Psoas muscle (tissue), 8 donors: Measurements from ENCODE around the gene KCNC4. TPM values are rescaled to one million over a fixed set of nuclear protein-coding genes. Genes with fewer than 3 reads are reported as not detected.

Experiments used
- ATAC-seq, 4 donors: fragments of 200-7000 bp; cut with Tn5 transposase; one replicate each; pipeline ENCODE4 v1.9.1; 2020; ENCODE audit warnings: moderate library complexity in 3 of 4, mild to moderate bottlenecking in 2 of 4
- DNase-seq, 2 donors: peaks; one replicate each; pipeline ENCODE4 v3.0.0-alpha.2; 2020
- H3K27ac ChIP-seq: fragments of 200-600 bp; one replicate; pipeline ENCODE4 v1.8.0; 2022
- H3K27me3 ChIP-seq, 3 donors: fragments of 200-600 bp in 1 of 3; one replicate each; pipeline versions ENCODE4 v1.6.1 to v1.8.0; 2013 to 2022; ENCODE audit warnings: low read length in 2 of 3, mild to moderate bottlenecking in 2 of 3, moderate library complexity in 1 of 3; ENCODE audit not compliant: insufficient read depth in 3 of 3
- H3K36me3 ChIP-seq, 2 donors: fragments of 200-600 bp in 1 of 2; one replicate each; pipeline versions ENCODE4 v1.6.1 to v1.8.0; 2013 to 2022; ENCODE audit warnings: low read depth in 1 of 2, mild to moderate bottlenecking in 1 of 2, moderate library complexity in 1 of 2; ENCODE audit not compliant: insufficient read depth in 1 of 2
- H3K4me1 ChIP-seq: fragments of 200-600 bp; one replicate; pipeline ENCODE4 v1.8.0; 2022
- H3K4me3 ChIP-seq: fragments of 200-600 bp; one replicate; pipeline ENCODE4 v1.8.0; 2022; ENCODE audit warnings: mild to moderate bottlenecking
- H3K9me3 ChIP-seq: fragments of 200-600 bp; one replicate; pipeline ENCODE4 v1.8.0; 2022
- WGBS, 3 donors: extraction: QIAGEN DNeasy Blood & Tissue Kit; methylation state at CpG; one replicate each; pipeline versions ENCODE4 v1.1.6 to v1.1.7; 2013; 5-methylcytosine and 5-hydroxymethylcytosine counted together
- intact Hi-C, 2 donors: fragments of 100-400 bp; cut with DNase I; formaldehyde crosslinking; loops; one replicate each; pipeline versions ENCODE4 v1.11.0 to v1.14.2; 2022
- polyA plus RNA-seq, 3 donors: library from polyadenylated mRNA; stranded (reverse); fragments of 200-250 nt; gene quantifications; one replicate each; pipeline ENCODE4 v1.2.3, GENCODE V29; 2013
- total RNA-seq, 4 donors: library from RNA; stranded (reverse); fragmentation: NEBNext Ultra II Directional in 2 of 4; extraction: Animal tissue kit (Norgen Biotek cat#: 25700) in 2 of 4; gene quantifications; one replicate each; pipeline versions ENCODE4 v1.2.1 to v1.2.4, GENCODE V29; 2021 to 2023
- TF ChIP-seq, protein P1 (sequence below): fragments of 200-600 bp; IDR thresholded peaks from one replicate; pipeline ENCODE4 v1.8.0; 2022; ENCODE audit warnings: antibody characterized with exemption
- donor health status: healthy with polysubstance abuse.
- donor health status: DM: no; HTN: no; CAD: no; lungs with moderate emphysema.
- donor health status: Bipolar disorder and iron deficiency.
- donor health status: healthy.
- donor health status: DM: yes; HTN: yes; CAD: no.
- donor health status: DM: no; HTN: no; CAD: no.
- donor health status: DM: no; HTN: no; CAD: no.
- donor health status: DM: yes; HTN: yes; CAD: no.

The KCNC4 gene
- total and polyA plus RNA-seq, 7 donors: 2.4 to 14.5 (median 5.9) TPM

DNA sequence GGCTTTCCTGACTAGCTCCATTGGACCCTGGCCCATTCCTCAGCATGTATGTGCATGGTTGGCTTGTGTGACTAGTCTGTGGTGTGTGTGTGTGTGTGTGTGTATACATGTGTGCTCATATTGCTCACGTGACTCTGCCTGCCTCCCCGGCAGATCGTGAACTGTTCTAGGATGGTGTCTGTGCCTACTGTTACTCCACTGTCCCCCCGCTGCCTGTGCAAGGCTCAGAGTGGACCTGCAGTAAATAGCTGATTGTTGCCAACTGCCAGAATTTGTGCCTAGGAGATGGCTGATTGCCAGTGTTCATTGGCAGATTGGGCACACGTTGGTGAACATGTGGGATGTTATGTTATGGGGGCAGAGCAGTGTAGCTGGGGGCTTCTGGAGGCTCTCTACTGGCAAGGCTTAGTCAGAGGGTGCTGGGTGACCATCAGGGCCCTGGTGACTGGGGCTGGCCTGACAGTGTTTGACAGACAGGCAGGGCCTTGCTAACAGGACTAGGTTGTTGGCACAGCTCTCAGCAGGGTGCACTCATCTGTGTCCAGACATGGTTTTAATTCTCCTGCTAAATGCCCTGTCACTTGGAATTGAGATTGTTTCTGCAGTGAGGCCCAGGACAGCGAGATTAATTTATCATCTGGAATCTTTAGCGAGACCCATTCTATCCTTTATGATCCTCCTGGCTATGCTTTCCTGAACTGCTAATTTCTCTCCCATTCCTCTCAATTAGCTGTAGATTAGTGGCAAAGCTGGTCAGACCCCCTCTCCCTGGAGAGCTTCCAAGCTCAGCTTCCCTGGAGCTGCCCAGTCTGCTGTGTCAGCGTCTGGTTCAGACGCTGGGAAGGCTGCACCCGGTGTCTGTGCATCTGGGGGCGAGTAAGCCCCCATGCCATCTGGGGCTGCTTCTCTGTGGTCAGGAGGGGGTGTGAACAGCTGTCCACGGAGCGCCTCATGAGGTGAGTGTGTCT is 39.1 kb upstream of the KCNC4 start:
- Histone ChIP-seq H3K4me3 (no peak overlapping the region), H3K27me3 (peaks cover 0 to 6% (median 5%) of the 10 kb centered on the region in 3 donors), H3K4me1 (no peaks in the 10 kb centered on the region), H3K9me3 (no peaks in the 10 kb centered on the region), H3K27ac (no peak overlapping the region), H3K36me3 (no peaks in the 10 kb centered on the region)
- intact Hi-C loops: no loop called here
- no peak for DNase-seq
- TF ChIP-seq, protein P1, sequence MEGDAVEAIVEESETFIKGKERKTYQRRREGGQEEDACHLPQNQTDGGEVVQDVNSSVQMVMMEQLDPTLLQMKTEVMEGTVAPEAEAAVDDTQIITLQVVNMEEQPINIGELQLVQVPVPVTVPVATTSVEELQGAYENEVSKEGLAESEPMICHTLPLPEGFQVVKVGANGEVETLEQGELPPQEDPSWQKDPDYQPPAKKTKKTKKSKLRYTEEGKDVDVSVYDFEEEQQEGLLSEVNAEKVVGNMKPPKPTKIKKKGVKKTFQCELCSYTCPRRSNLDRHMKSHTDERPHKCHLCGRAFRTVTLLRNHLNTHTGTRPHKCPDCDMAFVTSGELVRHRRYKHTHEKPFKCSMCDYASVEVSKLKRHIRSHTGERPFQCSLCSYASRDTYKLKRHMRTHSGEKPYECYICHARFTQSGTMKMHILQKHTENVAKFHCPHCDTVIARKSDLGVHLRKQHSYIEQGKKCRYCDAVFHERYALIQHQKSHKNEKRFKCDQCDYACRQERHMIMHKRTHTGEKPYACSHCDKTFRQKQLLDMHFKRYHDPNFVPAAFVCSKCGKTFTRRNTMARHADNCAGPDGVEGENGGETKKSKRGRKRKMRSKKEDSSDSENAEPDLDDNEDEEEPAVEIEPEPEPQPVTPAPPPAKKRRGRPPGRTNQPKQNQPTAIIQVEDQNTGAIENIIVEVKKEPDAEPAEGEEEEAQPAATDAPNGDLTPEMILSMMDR: no peak
- WGBS, 3 donors: 39 to 47% (median 46%) methylated on average over 13 of the region's 13 CpGs
- no peak for ATAC-seq

DNA sequence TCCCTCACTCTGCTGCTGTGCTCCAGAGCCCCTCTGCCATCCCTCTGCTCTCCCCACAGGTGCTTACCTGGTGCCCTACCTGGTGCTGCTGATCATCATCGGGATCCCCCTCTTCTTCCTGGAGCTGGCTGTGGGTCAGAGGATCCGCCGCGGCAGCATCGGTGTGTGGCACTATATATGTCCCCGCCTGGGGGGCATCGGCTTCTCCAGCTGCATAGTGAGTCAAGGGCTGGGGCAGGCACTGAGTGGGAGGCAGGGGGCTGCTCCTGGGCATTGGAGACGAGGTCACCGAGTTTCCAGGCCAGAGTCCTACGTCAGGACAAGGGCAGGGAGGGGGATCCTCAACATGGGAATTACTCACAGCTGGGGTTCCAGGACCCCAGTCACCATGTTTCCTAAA is 38.1 kb upstream of the KCNC4 start:
- Histone ChIP-seq H3K4me1 (no peaks in the 10 kb centered on the region), H3K27ac (no peak overlapping the region), H3K4me3 (no peak overlapping the region), H3K27me3 (peaks cover 0 to 6% (median 5%) of the 10 kb centered on the region in 3 donors), H3K36me3 (no peaks in the 10 kb centered on the region), H3K9me3 (no peaks in the 10 kb centered on the region)
- WGBS, 3 donors: 86 to 87% (median 87%) methylated on average over 10 of the region's 10 CpGs
- ATAC-seq (no peak), DNase-seq (no peak)
- TF ChIP-seq, protein P1: no peak
- intact Hi-C loops: no loop called here

DNA sequence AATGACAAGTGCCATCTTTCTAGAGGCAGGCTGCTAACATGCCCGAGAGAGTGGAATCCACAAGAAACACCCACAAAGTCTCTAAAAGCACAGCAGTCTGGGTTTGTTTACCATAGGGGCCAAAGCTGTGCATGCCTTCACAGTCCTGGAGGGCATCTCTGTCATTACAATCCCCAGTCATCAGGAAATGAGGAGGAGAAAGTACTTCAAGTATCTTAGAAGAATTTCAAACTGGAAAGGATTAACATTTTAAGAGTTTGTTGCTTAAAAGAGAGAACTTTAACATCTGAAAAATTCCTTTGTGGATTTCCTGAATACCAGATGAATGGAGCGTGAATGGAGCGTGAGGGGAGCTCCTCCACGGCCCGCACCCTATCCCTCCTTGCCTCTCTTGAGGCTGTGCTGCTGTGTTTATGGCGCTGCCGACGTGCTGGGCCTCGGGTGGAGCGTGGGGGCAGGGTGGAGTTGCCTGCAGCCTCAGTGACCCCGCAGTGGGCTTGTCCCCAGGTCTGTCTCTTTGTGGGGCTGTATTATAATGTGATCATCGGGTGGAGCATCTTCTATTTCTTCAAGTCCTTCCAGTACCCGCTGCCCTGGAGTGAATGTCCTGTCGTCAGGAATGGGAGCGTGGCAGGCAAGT is 36.5 kb upstream of the KCNC4 start:
- DNase-seq (no peak), ATAC-seq (no peak)
- H3K9me3 ChIP-seq: no peaks in the 10 kb centered on the region
- 68 to 72% (median 71%) methylated on average over 15 of the region's 15 CpGs for WGBS, 3 donors
- no peaks in the 10 kb centered on the region for H3K36me3 ChIP-seq
- H3K27ac ChIP-seq: no peak overlapping the region
- H3K4me3 ChIP-seq: no peak overlapping the region
- TF ChIP-seq, protein P1: no peak
- intact Hi-C loops: no loop called here
- H3K27me3 ChIP-seq: peaks cover 0 to 6% (median 5%) of the 10 kb centered on the region in 3 donors
- no peaks in the 10 kb centered on the region for H3K4me1 ChIP-seq

DNA sequence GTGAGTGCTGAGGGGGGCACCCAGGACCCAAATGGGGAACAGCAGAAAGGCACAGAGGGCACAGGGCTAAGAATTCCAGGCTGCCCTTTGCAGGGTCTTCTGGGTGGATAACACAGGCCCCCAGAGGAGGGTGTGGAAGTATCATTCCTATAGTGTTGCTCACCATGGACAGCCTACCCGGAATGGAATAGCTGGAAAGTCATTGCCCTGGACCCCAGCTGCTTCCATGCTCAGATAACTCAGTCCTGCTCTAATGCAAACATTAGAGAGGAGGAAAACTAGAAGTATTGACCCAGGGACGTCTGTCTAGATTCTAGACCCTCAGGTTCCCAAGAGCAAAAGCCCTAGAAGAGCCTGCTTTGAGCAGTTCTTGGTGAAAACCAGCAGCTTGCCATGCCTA is 35.2 kb upstream of the KCNC4 start:
- TF ChIP-seq, protein P1: no peak
- intact Hi-C loops: no loop called here
- peaks cover 0 to 6% (median 5%) of the 10 kb centered on the region in 3 donors for H3K27me3 ChIP-seq
- H3K36me3 ChIP-seq: no peaks in the 10 kb centered on the region
- DNase-seq (no peak), ATAC-seq (no peak)
- 70 to 73% (median 72%) methylated on average over 2 of the region's 2 CpGs for WGBS, 3 donors
- no peak overlapping the region for H3K27ac ChIP-seq
- no peaks in the 10 kb centered on the region for H3K9me3 ChIP-seq
- H3K4me3 ChIP-seq: no peak overlapping the region
- H3K4me1 ChIP-seq: no peaks in the 10 kb centered on the region
